RKO (cell line): ENCODE data around the gene TOX2.

Source experiments
- DNase-seq: peaks from one replicate; pipeline ENCODE4 v3.0.0-alpha.2; 2016; ENCODE audit warnings: low spot score

Gene TOX2

GRCh38 chr20:43915211-43916072 lies 790 bp downstream of the TOX2 start:
- DNase-seq = no peak

- no peak for DNase-seq
Observed at GRCh38 chr20:43916073-43916880, 1.6 kb downstream of the TOX2 start.

GRCh38 chr20:43916881-43917371 lies 2.3 kb downstream of the TOX2 start:
- no peak for DNase-seq

GRCh38 chr20:43917380-43917779 lies 2.7 kb downstream of the TOX2 start:
- no peak for DNase-seq

GRCh38 chr20:43919686-43920403 lies 5.2 kb downstream of the TOX2 start:
- DNase-seq = no peak

GRCh38 chr20:43920797-43921196 lies 6.1 kb downstream of the TOX2 start:
- no peak for DNase-seq

- DNase-seq = no peak
Observed at GRCh38 chr20:43921227-43921780, 6.7 kb downstream of the TOX2 start.

GRCh38 chr20:43922614-43923013 lies 8.0 kb downstream of the TOX2 start:
- DNase-seq = no peak

- DNase-seq = no peak
Observed at GRCh38 chr20:43923322-43923721, 8.7 kb downstream of the TOX2 start.

- DNase-seq = no peak
Observed at GRCh38 chr20:43923917-43924316, 9.3 kb downstream of the TOX2 start.

- DNase-seq = no peak
Observed at GRCh38 chr20:43925215-43925614, 10.6 kb downstream of the TOX2 start.

- no peak for DNase-seq
Observed at GRCh38 chr20:43925801-43926200, 11.1 kb downstream of the TOX2 start.

- DNase-seq = no peak
Observed at GRCh38 chr20:43926287-43927050, 11.8 kb downstream of the TOX2 start.

GRCh38 chr20:43931976-43932375 lies 17.3 kb downstream of the TOX2 start:
- DNase-seq = no peak

- DNase-seq = no peak
Observed at GRCh38 chr20:43934833-43935232, 20.2 kb downstream of the TOX2 start.

GRCh38 chr20:43936104-43936770 lies 21.6 kb downstream of the TOX2 start:
- DNase-seq = no peak

- no peak for DNase-seq
Observed at GRCh38 chr20:43936805-43937204, 22.2 kb downstream of the TOX2 start.

- DNase-seq = no peak
Observed at GRCh38 chr20:43937591-43937990, 22.9 kb downstream of the TOX2 start.

- DNase-seq = no peak
Observed at GRCh38 chr20:43938017-43938655, 23.5 kb downstream of the TOX2 start.
